Peyer's patch (tissue), 4 donors: ENCODE results near the gene DLAT. TPM values are rescaled to one million over a fixed set of nuclear protein-coding genes. Genes with fewer than 3 reads are reported as not detected.
"Not testable (repeated sequence)": the region's sequence is repeated elsewhere in the genome, so short reads cannot be mapped to it uniquely, and the experiment has no call there.

Source experiments
- DNase-seq, 3 donors: peaks; one replicate each; pipeline ENCODE4 v3.0.0-alpha.2; 2017 to 2019
- H3K27ac ChIP-seq, 4 donors: fragments of 200-600 bp; sonication (generic); one replicate each; pipeline ENCODE4 v1.5.1; 2016 to 2019
- H3K27me3 ChIP-seq, 2 donors: fragments of 200-600 bp; sonication (generic); one replicate each; pipeline ENCODE4 v1.5.1; 2019
- H3K36me3 ChIP-seq, 3 donors: fragments of 200-600 bp; sonication (generic); one replicate each; pipeline ENCODE4 v1.5.1; 2016 to 2019
- H3K4me1 ChIP-seq, 4 donors: fragments of 200-600 bp; sonication (generic); one replicate each; pipeline ENCODE4 v1.5.1; 2016 to 2019
- H3K4me3 ChIP-seq, 4 donors: fragments of 200-600 bp; sonication (generic); 1 replicate in 3 of 4; 2 replicates in 1 of 4; pipeline ENCODE4 v1.5.1; 2016 to 2019; ENCODE audit warnings: mild to moderate bottlenecking in 1 of 4
- H3K9me3 ChIP-seq, 4 donors: fragments of 200-600 bp; sonication (generic); one replicate each; pipeline ENCODE4 v1.5.1; 2016 to 2019; ENCODE audit warnings: mild to moderate bottlenecking in 1 of 4
- CTCF ChIP-seq, 6 experiments: fragments of 450-650 bp in 4 of 6; fragments of 200-600 bp in 2 of 6; sonication (generic) in 1 of 6; IDR thresholded peaks; one replicate each; pipeline ENCODE4 v1.5.1; 2017 to 2019; ENCODE audit warnings: antibody characterized with exemption in 6 of 6, mild to moderate bottlenecking in 3 of 6, moderate library complexity in 1 of 6
- POLR2A ChIP-seq, 2 donors: fragments of 450-650 bp; IDR thresholded peaks; one replicate each; pipeline ENCODE4 v1.5.1; 2017; ENCODE audit warnings: antibody characterized with exemption in 2 of 2, mild to moderate bottlenecking in 2 of 2, moderate library complexity in 2 of 2
- total RNA-seq, 4 donors: library from RNA; depleted of rRNA; stranded (reverse); fragments of >200 nt; gene quantifications; one replicate each; pipeline ENCODE4 v1.1.0, GENCODE V29; 2016

The DLAT gene
- total RNA-seq, 4 donors from 2014 or later, result 23.2 to 28.6 (median 27.0) TPM

- H3K9me3 ChIP-seq, result no peaks in the 10 kb centered on the region
- no peak overlapping the region for H3K27ac ChIP-seq
- no peaks in the 10 kb centered on the region for H3K4me1 ChIP-seq
- no peak overlapping the region for H3K4me3 ChIP-seq
- H3K36me3 ChIP-seq, result peaks cover 0 to 60% (median 0%) of the 10 kb centered on the region in 3 donors
- H3K27me3 ChIP-seq, result no peaks in the 10 kb centered on the region
- TF ChIP-seq CTCF (IDR thresholded peaks at IDR 0.05) (no peak), POLR2A (IDR thresholded peaks at IDR 0.05) (no peak)
- no peak for DNase-seq
These were observed 32.9 kb upstream of the DLAT start for GRCh38 chr11:111992206-111992855.

GRCh38 chr11:111996129-111996528, 29.1 kb upstream of the DLAT start:
- H3K4me3 ChIP-seq, result no peak overlapping the region
- TF ChIP-seq POLR2A (IDR thresholded peaks at IDR 0.05), result no peak
- TF ChIP-seq CTCF (IDR thresholded peaks at IDR 0.05), result no peak
- H3K27ac ChIP-seq, result no peak overlapping the region
- no peaks in the 10 kb centered on the region for H3K9me3 ChIP-seq
- no peaks in the 10 kb centered on the region for H3K27me3 ChIP-seq
- DNase-seq, result no peak
- peaks cover 0 to 65% (median 0%) of the 10 kb centered on the region in 3 donors for H3K36me3 ChIP-seq
- H3K4me1 ChIP-seq, result no peaks in the 10 kb centered on the region

GRCh38 chr11:111996669-111997068, 28.5 kb upstream of the DLAT start:
- H3K4me3 ChIP-seq, H3K27me3 ChIP-seq, H3K27ac ChIP-seq, H3K4me1 ChIP-seq, H3K9me3 ChIP-seq, DNase-seq: not testable (repeated sequence)
- TF ChIP-seq CTCF (IDR thresholded peaks at IDR 0.05), result peak in 3 of 6 experiments; percentile 14 to 26 (median 20)
- peaks cover 0 to 64% (median 0%) of the 10 kb centered on the region in 3 donors for H3K36me3 ChIP-seq

GRCh38 chr11:111999111-111999510, 26.1 kb upstream of the DLAT start:
- no peak for TF ChIP-seq POLR2A (IDR thresholded peaks at IDR 0.05)
- TF ChIP-seq CTCF (IDR thresholded peaks at IDR 0.05), result no peak
- no peaks in the 10 kb centered on the region for H3K9me3 ChIP-seq
- DNase-seq, result no peak
- H3K27me3 ChIP-seq, result no peaks in the 10 kb centered on the region
- no peak overlapping the region for H3K27ac ChIP-seq
- peaks cover 0 to 44% (median 0%) of the 10 kb centered on the region in 3 donors for H3K36me3 ChIP-seq
- H3K4me1 ChIP-seq, result no peaks in the 10 kb centered on the region
- no peak overlapping the region for H3K4me3 ChIP-seq

- TF ChIP-seq POLR2A (IDR thresholded peaks at IDR 0.05) (no peak), CTCF (IDR thresholded peaks at IDR 0.05) (no peak)
- no peak overlapping the region for H3K4me3 ChIP-seq
- no peak for DNase-seq
- H3K36me3 ChIP-seq, result peaks cover 0 to 36% (median 0%) of the 10 kb centered on the region in 3 donors
- H3K4me1 ChIP-seq, result no peaks in the 10 kb centered on the region
- no peak overlapping the region for H3K27ac ChIP-seq
- no peaks in the 10 kb centered on the region for H3K9me3 ChIP-seq
- H3K27me3 ChIP-seq, result no peaks in the 10 kb centered on the region
These were observed 24.5 kb upstream of the DLAT start for GRCh38 chr11:112000703-112001102.
